A673 (cell line): Measurements from ENCODE around the gene TXN2. TPM values are rescaled to one million over a fixed set of nuclear protein-coding genes. Genes with fewer than 3 reads are reported as not detected.

ENCODE experiments used
- BruUV-seq: library from RNA; stranded (reverse); fragments of 400-500 nt; replicated peaks from 2 replicates; lab custom pipeline; 2021; lab: Mats Ljungman, UMichigan
- CTCF ChIA-PET: fragments of 300-600 bp; sonication (Branson Sonifier 250); formaldehyde crosslinking; loops from one replicate; lab custom pipeline; 2022; ENCODE audit warnings: antibody characterized with exemption; lab: Charles Lee
- POLR2A ChIA-PET: fragments of 300-600 bp; sonication (Branson Sonifier 250); formaldehyde crosslinking; loops from one replicate; lab custom pipeline; 2022; ENCODE audit warnings: antibody characterized with exemption; ENCODE audit not compliant: low non-redundant PET; lab: Charles Lee
- DNase-seq: peaks from one replicate; pipeline ENCODE4 v3.0.0-alpha.2; 2015; ENCODE audit warnings: low spot score
- H3K27ac ChIP-seq: fragments of 200-600 bp; sonication (generic); 2 replicates; pipeline ENCODE4 v1.5.1; 2016; ENCODE audit warnings: mixed run types, low read depth, mild to moderate bottlenecking, mixed read lengths, antibody characterized with exemption, low read length; ENCODE audit not compliant: poor library complexity, severe bottlenecking
- H3K27me3 ChIP-seq: fragments of 200-600 bp; sonication (generic); replicated peaks from 2 replicates; pipeline ENCODE4 v1.6.1; 2017; ENCODE audit warnings: mixed run types, low read depth, mild to moderate bottlenecking, mixed read lengths, antibody characterized with exemption, low read length; ENCODE audit not compliant: insufficient read depth, poor library complexity
- H3K36me3 ChIP-seq: fragments of 200-600 bp; sonication (generic); 2 replicates; pipeline ENCODE4 v1.6.1; 2016; ENCODE audit warnings: mixed run types, mild to moderate bottlenecking, mixed read lengths, antibody characterized with exemption, low read length; ENCODE audit not compliant: insufficient read depth, poor library complexity, severe bottlenecking
- H3K4me1 ChIP-seq: fragments of 200-600 bp; sonication (generic); 2 replicates; pipeline ENCODE4 v1.6.1; 2017; ENCODE audit warnings: mixed run types, mild to moderate bottlenecking, mixed read lengths, antibody characterized with exemption, low read length; ENCODE audit not compliant: insufficient read depth, poor library complexity, severe bottlenecking
- H3K4me3 ChIP-seq: fragments of 200-600 bp; sonication (generic); 2 replicates; pipeline ENCODE4 v1.5.1; 2016; ENCODE audit warnings: low read depth, mixed run types, mild to moderate bottlenecking, mixed read lengths, low read length; ENCODE audit not compliant: poor library complexity, severe bottlenecking
- H3K9me3 ChIP-seq: fragments of 200-600 bp; sonication (generic); 2 replicates; pipeline ENCODE4 v1.6.1; 2016; ENCODE audit warnings: mixed run types, low read depth, mild to moderate bottlenecking, mixed read lengths, antibody characterized with exemption, low read length; ENCODE audit not compliant: poor library complexity, severe bottlenecking
- EZH2 ChIP-seq: fragments of 200-600 bp; sonication (generic); IDR thresholded peaks from 2 replicates; pipeline ENCODE4 v1.6.1; 2017; ENCODE audit warnings: borderline replicate concordance, low read depth, mild to moderate bottlenecking, mixed read lengths, antibody characterized with exemption, low read length; ENCODE audit not compliant: poor library complexity, severe bottlenecking
- intact Hi-C: fragments of 100-400 bp; cut with micrococcal nuclease; formaldehyde crosslinking; loops from one replicate; pipeline ENCODE4 v1.10.0; 2022; ENCODE audit not compliant: unreplicated experiment
- total RNA-seq: library from RNA; stranded (reverse); gene quantifications from 2 replicates; pipeline ENCODE4 v1.2.3, GENCODE V29; 2021
- TF ChIP-seq, protein P1 (sequence below): fragments of 300-800, 200-600 bp; sonication (generic); conservative IDR thresholded peaks from 2 replicates; pipeline ENCODE4 v1.5.1; 2017; ENCODE audit warnings: low read depth, mild to moderate bottlenecking, antibody characterized with exemption, low read length, moderate library complexity, mixed read lengths

Gene TXN2
- total RNA-seq, 1 experiment from 2014 or later, result 85.4 TPM

DNA sequence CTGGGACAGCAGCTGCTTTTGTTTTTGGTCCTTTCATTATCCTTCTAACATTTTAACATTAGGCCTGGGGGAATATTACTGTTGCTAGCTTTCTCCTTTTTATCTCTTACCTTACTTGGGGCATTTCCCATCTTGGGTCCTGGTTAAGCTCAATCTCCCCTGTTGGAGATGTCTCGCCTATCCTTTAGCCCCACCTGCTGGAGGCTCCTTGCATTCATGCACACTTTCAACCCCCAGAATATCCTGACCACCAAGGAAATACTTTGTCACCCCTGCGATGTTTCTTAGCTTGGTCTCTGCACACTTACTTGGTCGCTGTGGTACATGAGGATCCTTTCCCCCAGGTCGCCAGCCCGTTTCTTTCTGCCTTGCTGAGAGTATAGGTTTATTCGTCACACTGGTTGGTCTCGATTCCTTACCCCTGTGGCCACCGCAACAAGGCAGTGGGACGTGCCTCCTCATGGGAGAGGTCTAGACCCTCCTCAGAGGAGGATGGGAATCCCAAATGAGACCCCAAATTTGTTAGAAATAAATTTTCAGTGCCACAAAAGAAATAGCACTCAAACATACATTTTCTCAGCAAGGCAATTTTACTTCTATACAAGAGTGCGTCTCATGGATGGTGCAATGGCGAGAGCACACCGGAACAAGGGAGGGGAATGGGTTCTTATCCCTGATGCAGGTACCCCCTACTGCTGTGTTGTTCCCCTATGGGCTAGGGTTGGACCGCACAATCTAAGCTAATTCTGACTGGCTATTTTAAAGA, 5.4 kb upstream of the TXN2 start:
- Histone ChIP-seq H3K4me1 (no peaks in the 10 kb centered on the region), H3K27me3 (no peaks in the 10 kb centered on the region), H3K9me3 (no peaks in the 10 kb centered on the region), H3K4me3 (no peak overlapping the region), H3K27ac (no peak overlapping the region), H3K36me3 (peaks cover 35% of the 10 kb centered on the region)
- no TSS peak for BruUV-seq
- intact Hi-C loops, result no loop called here
- DNase-seq, result peak; percentile 61
- ChIA-PET POLR2A (no interaction called here), CTCF (interaction anchor here (0.6 to 1.6 kb wide), 7 partner anchors 9 to 342 kb away, joined by 3 to 10 read pairs (median 5); no protein-coding TSS in a partner anchor)
- TF ChIP-seq EZH2, result no peak
- TF ChIP-seq, protein P1, sequence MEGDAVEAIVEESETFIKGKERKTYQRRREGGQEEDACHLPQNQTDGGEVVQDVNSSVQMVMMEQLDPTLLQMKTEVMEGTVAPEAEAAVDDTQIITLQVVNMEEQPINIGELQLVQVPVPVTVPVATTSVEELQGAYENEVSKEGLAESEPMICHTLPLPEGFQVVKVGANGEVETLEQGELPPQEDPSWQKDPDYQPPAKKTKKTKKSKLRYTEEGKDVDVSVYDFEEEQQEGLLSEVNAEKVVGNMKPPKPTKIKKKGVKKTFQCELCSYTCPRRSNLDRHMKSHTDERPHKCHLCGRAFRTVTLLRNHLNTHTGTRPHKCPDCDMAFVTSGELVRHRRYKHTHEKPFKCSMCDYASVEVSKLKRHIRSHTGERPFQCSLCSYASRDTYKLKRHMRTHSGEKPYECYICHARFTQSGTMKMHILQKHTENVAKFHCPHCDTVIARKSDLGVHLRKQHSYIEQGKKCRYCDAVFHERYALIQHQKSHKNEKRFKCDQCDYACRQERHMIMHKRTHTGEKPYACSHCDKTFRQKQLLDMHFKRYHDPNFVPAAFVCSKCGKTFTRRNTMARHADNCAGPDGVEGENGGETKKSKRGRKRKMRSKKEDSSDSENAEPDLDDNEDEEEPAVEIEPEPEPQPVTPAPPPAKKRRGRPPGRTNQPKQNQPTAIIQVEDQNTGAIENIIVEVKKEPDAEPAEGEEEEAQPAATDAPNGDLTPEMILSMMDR, result peak; percentile 60

DNA sequence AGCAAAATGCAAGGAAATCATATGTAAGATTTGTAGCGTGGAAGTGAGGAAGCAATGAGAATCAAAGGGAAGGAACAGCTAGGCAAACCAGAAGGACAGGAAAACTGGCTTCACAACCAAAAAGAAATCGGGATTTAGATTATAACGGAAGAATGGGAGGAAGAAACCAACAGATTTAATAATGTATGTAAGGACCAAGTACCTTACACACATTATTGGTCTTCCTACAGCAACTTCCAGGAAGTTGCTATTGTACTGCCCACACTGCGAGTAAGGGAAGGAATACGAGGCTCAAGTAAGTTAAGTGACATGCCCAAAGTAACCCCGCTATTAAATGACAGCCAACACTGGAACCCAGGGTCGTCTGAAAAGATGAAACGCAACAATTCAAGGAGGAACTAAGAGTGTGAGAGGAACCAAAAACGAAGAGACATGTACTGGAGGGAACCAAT, 473 bp downstream of the TXN2 start:
- intact Hi-C loops, result no loop called here
- Histone ChIP-seq H3K36me3 (peaks cover 23% of the 10 kb centered on the region), H3K27ac (peak overlapping the region; percentile 99), H3K27me3 (no peaks in the 10 kb centered on the region), H3K4me3 (peak overlapping the region; percentile 58), H3K4me1 (peaks cover 8% of the 10 kb centered on the region), H3K9me3 (no peaks in the 10 kb centered on the region)
- CTCF ChIA-PET, result no interaction called here
- no peak for TF ChIP-seq EZH2
- TSS peak; percentile 71 for BruUV-seq
- POLR2A ChIA-PET, result no interaction called here
- DNase-seq, result no peak

DNA sequence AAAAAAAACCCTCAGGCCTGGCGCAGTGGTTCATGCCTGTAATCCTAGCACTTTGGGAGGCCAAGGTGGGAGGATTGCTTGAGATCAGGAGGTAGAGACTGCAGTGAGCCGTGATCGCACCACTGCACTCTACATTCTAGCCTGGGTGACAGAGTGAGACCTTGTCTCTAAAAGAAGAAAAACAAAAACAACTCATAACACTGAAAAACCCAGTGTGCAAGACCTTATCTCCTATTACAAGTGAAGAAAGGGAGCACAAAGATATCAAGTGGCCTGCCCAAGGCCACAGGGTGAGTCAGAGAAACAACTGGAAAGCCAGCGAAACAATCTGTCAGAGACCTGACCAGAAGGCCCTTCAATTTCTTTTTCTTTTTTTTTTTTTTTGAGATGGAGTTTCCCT, 2.5 kb downstream of the TXN2 start:
- no peaks in the 10 kb centered on the region for H3K9me3 ChIP-seq
- TF ChIP-seq, protein P1, result no peak
- no peak for TF ChIP-seq EZH2
- no peak overlapping the region for H3K4me3 ChIP-seq
- ChIA-PET CTCF (no interaction called here), POLR2A (interaction anchor here (0.6 kb wide), 1 partner anchor 182 kb away, joined by 6 read pairs; no protein-coding TSS in a partner anchor)
- no peak overlapping the region for H3K27ac ChIP-seq
- DNase-seq, result no peak
- intact Hi-C loops, result no loop called here
- peaks cover 43% of the 10 kb centered on the region for H3K36me3 ChIP-seq
- H3K27me3 ChIP-seq, result no peaks in the 10 kb centered on the region
- BruUV-seq, result no TSS peak
- H3K4me1 ChIP-seq, result peaks cover 8% of the 10 kb centered on the region

DNA sequence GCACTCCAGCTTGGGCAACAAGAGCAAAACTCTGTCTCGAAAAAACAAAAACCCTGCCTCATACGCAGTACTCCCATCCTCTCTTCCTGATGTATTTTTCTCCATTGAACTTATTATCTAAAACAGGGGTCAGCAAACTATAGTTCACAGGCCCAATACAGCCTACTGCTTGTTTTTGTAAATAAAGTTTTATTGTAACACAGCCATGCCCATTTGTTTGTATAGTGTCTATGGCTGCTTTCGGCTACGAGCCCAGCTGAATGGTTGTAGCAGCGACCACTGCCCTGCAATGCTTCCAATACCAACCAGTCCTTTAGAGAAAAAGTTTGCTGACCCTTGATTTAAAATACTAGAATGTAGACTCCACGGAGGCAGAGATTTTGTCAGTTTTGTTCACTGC, 6.1 kb downstream of the TXN2 start:
- no peak for TF ChIP-seq EZH2
- TF ChIP-seq, protein P1, result no peak
- Histone ChIP-seq H3K9me3 (no peaks in the 10 kb centered on the region), H3K27me3 (no peaks in the 10 kb centered on the region), H3K27ac (no peak overlapping the region), H3K4me1 (peaks cover 2% of the 10 kb centered on the region), H3K4me3 (no peak overlapping the region), H3K36me3 (peaks cover 46% of the 10 kb centered on the region)
- no peak for DNase-seq
- ChIA-PET POLR2A (no interaction called here), CTCF (no interaction called here)
- BruUV-seq, result no TSS peak
- intact Hi-C loops, result no loop called here
